GM18867 (cell line): ENCODE measurements around the gene QSOX2.

Experiments
- ATAC-seq: cut with Tn5 transposase; IDR thresholded peaks from one replicate; pipeline ENCODE4 v1.9.1; 2021; ENCODE audit warnings: mild to moderate bottlenecking, moderate library complexity; ENCODE audit not compliant: unreplicated experiment

The QSOX2 gene

GRCh38 chr9:136283291-136284235 is 38.0 kb upstream of the QSOX2 start:
- peak; percentile 69 for ATAC-seq

GRCh38 chr9:136282272-136282861 is 36.8 kb upstream of the QSOX2 start:
- ATAC-seq: no peak

- ATAC-seq: no peak
Observed at GRCh38 chr9:136281421-136282271, 36.0 kb upstream of the QSOX2 start.

- no peak for ATAC-seq
Observed at GRCh38 chr9:136280535-136281315, 35.1 kb upstream of the QSOX2 start.

GRCh38 chr9:136279471-136279870 is 33.9 kb upstream of the QSOX2 start:
- no peak for ATAC-seq

- no peak for ATAC-seq
Observed at GRCh38 chr9:136278894-136279293, 33.3 kb upstream of the QSOX2 start.

- no peak for ATAC-seq
Observed at GRCh38 chr9:136278221-136278620, 32.6 kb upstream of the QSOX2 start.

- no peak for ATAC-seq
Observed at GRCh38 chr9:136277746-136278145, 32.1 kb upstream of the QSOX2 start.

GRCh38 chr9:136276716-136277115 is 31.1 kb upstream of the QSOX2 start:
- no peak for ATAC-seq

- ATAC-seq: no peak
Observed at GRCh38 chr9:136275655-136276429, 30.2 kb upstream of the QSOX2 start.

- ATAC-seq: no peak
Observed at GRCh38 chr9:136274786-136275654, 29.4 kb upstream of the QSOX2 start.

- no peak for ATAC-seq
Observed at GRCh38 chr9:136273921-136274785, 28.5 kb upstream of the QSOX2 start.

GRCh38 chr9:136273244-136273865 is 27.7 kb upstream of the QSOX2 start:
- ATAC-seq: no peak

GRCh38 chr9:136270173-136270705 is 24.6 kb upstream of the QSOX2 start:
- no peak for ATAC-seq

- no peak for ATAC-seq
Observed at GRCh38 chr9:136268735-136269134, 23.1 kb upstream of the QSOX2 start.

- ATAC-seq: no peak
Observed at GRCh38 chr9:136268318-136268717, 22.7 kb upstream of the QSOX2 start.
